ENCODE measurements around the gene BMPR1B.
A peak's percentile ranks its signal among the peaks of the same experiment; 100 is the strongest.

The BMPR1B gene

GRCh38 chr4:94759767-94760211 lies 2.0 kb downstream of the BMPR1B start:
- no peak for TF ChIP-seq TAF1 (IDR thresholded peaks at IDR 0.05; ENCODE audit: borderline replicate concordance, insufficient read depth, low read length)
- TF ChIP-seq POLR2AphosphoS5 (IDR thresholded peaks at IDR 0.05; ENCODE audit: low read depth, low read length), result no peak
- TF ChIP-seq REST (IDR thresholded peaks at IDR 0.05; ENCODE audit: insufficient read depth in 1 of 2, low read depth in 2 of 2, low read length in 2 of 2), result no peak

GRCh38 chr4:94762326-94762725 lies 4.6 kb downstream of the BMPR1B start:
- no peak for TF ChIP-seq REST (IDR thresholded peaks at IDR 0.05; ENCODE audit: insufficient read depth in 1 of 2, low read depth in 2 of 2, low read length in 2 of 2)
- peak; percentile 25; the same call in 1 of the 2 replicates for TF ChIP-seq POLR2AphosphoS5 (IDR thresholded peaks at IDR 0.05; ENCODE audit: low read depth, low read length)
- peak; percentile 59; the same call in 1 of the 2 replicates for TF ChIP-seq SIN3A (IDR thresholded peaks at IDR 0.05; ENCODE audit: borderline replicate concordance, insufficient read depth, low read length)
- TF ChIP-seq TAF1 (IDR thresholded peaks at IDR 0.05; ENCODE audit: borderline replicate concordance, insufficient read depth, low read length), result no peak
- TF ChIP-seq FOXP2 (optimal IDR thresholded peaks at IDR 0.05; ENCODE audit: borderline replicate concordance, extremely low read depth, extremely low read length, insufficient read depth), result no peak

- TF ChIP-seq SIN3A (IDR thresholded peaks at IDR 0.05; ENCODE audit: borderline replicate concordance, insufficient read depth, low read length), result 0 out of 2 replicates have a peak, but pooled peaks have one; percentile 19
- no peak for TF ChIP-seq REST (IDR thresholded peaks at IDR 0.05; ENCODE audit: insufficient read depth in 1 of 2, low read depth in 2 of 2, low read length in 2 of 2)
- no peak for TF ChIP-seq FOXP2 (optimal IDR thresholded peaks at IDR 0.05; ENCODE audit: borderline replicate concordance, extremely low read depth, extremely low read length, insufficient read depth)
Measured at GRCh38 chr4:94763005-94763404, 5.2 kb downstream of the BMPR1B start.

- TF ChIP-seq POLR2AphosphoS5 (IDR thresholded peaks at IDR 0.05; ENCODE audit: low read depth, low read length) (no peak), TAF1 (IDR thresholded peaks at IDR 0.05; ENCODE audit: borderline replicate concordance, insufficient read depth, low read length) (no peak), FOXP2 (optimal IDR thresholded peaks at IDR 0.05; ENCODE audit: borderline replicate concordance, extremely low read depth, extremely low read length, insufficient read depth) (no peak), SIN3A (IDR thresholded peaks at IDR 0.05; ENCODE audit: borderline replicate concordance, insufficient read depth, low read length) (no peak), REST (IDR thresholded peaks at IDR 0.05; ENCODE audit: insufficient read depth in 1 of 2, low read depth in 2 of 2, low read length in 2 of 2) (no peak)
Measured at GRCh38 chr4:94763500-94763899, 5.7 kb downstream of the BMPR1B start.

GRCh38 chr4:94764069-94764468 lies 6.3 kb downstream of the BMPR1B start:
- TF ChIP-seq SIN3A (IDR thresholded peaks at IDR 0.05; ENCODE audit: borderline replicate concordance, insufficient read depth, low read length), result no peak

Data from PFSK-1 (cell line).